WTC11 (cell line): ENCODE data around the gene TMEM250. TPM values are rescaled to one million over a fixed set of nuclear protein-coding genes. Genes with fewer than 3 reads are reported as not detected.

Experiments used
- ATAC-seq: fragments of 200-7000 bp; cut with Tn5 transposase; 2 replicates; pipeline ENCODE4 v1.10.0; 2021; ENCODE audit warnings: mild to moderate bottlenecking, moderate library complexity
- CTCF ChIA-PET: fragments of 300-600 bp; sonication (Branson Sonifier 250); formaldehyde crosslinking; loops from one replicate; lab custom pipeline; 2021; ENCODE audit warnings: antibody characterized with exemption; lab: Charles Lee
- POLR2A ChIA-PET: fragments of 350-600 bp; sonication (Branson Sonifier 250); formaldehyde crosslinking; loops from one replicate; lab custom pipeline; 2021; ENCODE audit warnings: antibody characterized with exemption; lab: Charles Lee
- DNase-seq: peaks from one replicate; pipeline ENCODE4 v3.0.0; 2021; ENCODE audit warnings: low spot score
- H3K27ac Mint-ChIP-seq: 2 replicates; pipeline ENCODE4 v1.8.0; 2021; ENCODE audit warnings: mixed read lengths
- H3K27me3 Mint-ChIP-seq: 2 replicates; pipeline ENCODE4 v1.8.0; 2021; ENCODE audit warnings: low read depth, mild to moderate bottlenecking, moderate library complexity, mixed read lengths
- H3K36me3 Mint-ChIP-seq: 2 replicates; pipeline ENCODE4 v1.8.0; 2021; ENCODE audit warnings: mixed read lengths
- H3K4me1 Mint-ChIP-seq: 2 replicates; pipeline ENCODE4 v1.8.0; 2022; ENCODE audit warnings: mixed read lengths
- H3K4me3 Mint-ChIP-seq: 2 replicates; pipeline ENCODE4 v1.8.0; 2021; ENCODE audit warnings: mild to moderate bottlenecking, moderate library complexity, mixed read lengths
- H3K9me3 Mint-ChIP-seq: 2 replicates; pipeline ENCODE4 v1.8.0; 2021; ENCODE audit warnings: mixed read lengths
- ATF1 ChIP-seq: sonication (generic); formaldehyde crosslinking; IDR thresholded peaks from 2 replicates; pipeline ENCODE4 v1.8.1; 2023; ENCODE audit warnings: mild to moderate bottlenecking, moderate library complexity, missing genetic modification reagents
- FOXK1 ChIP-seq: sonication (generic); formaldehyde crosslinking; IDR thresholded peaks from 2 replicates; pipeline ENCODE4 v1.8.0; 2022; ENCODE audit warnings: mild to moderate bottlenecking, moderate library complexity, missing genetic modification reagents
- GTF2I ChIP-seq: fragments of 250-450 bp; sonication (Bioruptor Pico); conservative IDR thresholded peaks from 2 replicates; pipeline ENCODE4 v1.4.0; 2021; ENCODE audit warnings: mild to moderate bottlenecking
- JUN ChIP-seq: sonication (generic); formaldehyde crosslinking; IDR thresholded peaks from 2 replicates; pipeline ENCODE4 v1.8.0; 2023; ENCODE audit warnings: mild to moderate bottlenecking, missing genetic modification reagents
- KAT7 ChIP-seq: sonication (generic); formaldehyde crosslinking; IDR thresholded peaks from 2 replicates; pipeline ENCODE4 v1.8.1; 2023; ENCODE audit warnings: missing genetic modification reagents, mild to moderate bottlenecking, borderline replicate concordance
- MXD4 ChIP-seq: fragments of 250-450 bp; sonication (Bioruptor Pico); IDR thresholded peaks from 2 replicates; pipeline ENCODE4 v1.8.0; 2021; ENCODE audit warnings: mild to moderate bottlenecking, moderate library complexity, borderline replicate concordance
- RORB ChIP-seq: fragments of 250-450 bp; sonication (Bioruptor Pico); IDR thresholded peaks from 2 replicates; pipeline ENCODE4 v1.9.0; 2021; ENCODE audit warnings: mild to moderate bottlenecking
- TCF7 ChIP-seq: sonication (generic); formaldehyde crosslinking; IDR thresholded peaks from 2 replicates; pipeline ENCODE4 v1.8.0; 2022; ENCODE audit warnings: mild to moderate bottlenecking, low read depth, missing genetic modification reagents, moderate library complexity
- TEAD1 ChIP-seq: sonication (generic); formaldehyde crosslinking; IDR thresholded peaks from 2 replicates; pipeline ENCODE4 v1.8.0; 2022; ENCODE audit warnings: mild to moderate bottlenecking, missing genetic modification reagents
- ZNF138 ChIP-seq: sonication (generic); formaldehyde crosslinking; conservative IDR thresholded peaks from 2 replicates; pipeline ENCODE4 v1.8.1; 2022; ENCODE audit warnings: mild to moderate bottlenecking, moderate library complexity, missing genetic modification reagents
- ZNF263 ChIP-seq: sonication (generic); formaldehyde crosslinking; IDR thresholded peaks from 2 replicates; pipeline ENCODE4 v1.8.1; 2022; ENCODE audit warnings: low read depth, mild to moderate bottlenecking, moderate library complexity, missing genetic modification reagents
- ZNF423 ChIP-seq: fragments of 250-450 bp; sonication (Bioruptor Pico); IDR thresholded peaks from 2 replicates; pipeline ENCODE4 v2.1.2; 2022; ENCODE audit warnings: mild to moderate bottlenecking, moderate library complexity
- ZNF671 ChIP-seq: fragments of 250-450 bp; sonication (Bioruptor Pico); IDR thresholded peaks from 2 replicates; pipeline ENCODE4 v1.8.0; 2021; ENCODE audit warnings: mild to moderate bottlenecking
- total RNA-seq: library from RNA; stranded (reverse); gene quantifications from 3 replicates; pipeline ENCODE4 v1.2.3, GENCODE V29; 2021
- TF ChIP-seq, protein P1 (sequence below): sonication (generic); formaldehyde crosslinking; IDR thresholded peaks from 2 replicates; pipeline ENCODE4 v1.8.0; 2023; ENCODE audit warnings: missing genetic modification reagents, mild to moderate bottlenecking, borderline replicate concordance
- TF ChIP-seq, protein P2 (sequence below): sonication (generic); formaldehyde crosslinking; IDR thresholded peaks from 2 replicates; pipeline ENCODE4 v1.8.1; 2023; ENCODE audit warnings: mild to moderate bottlenecking, missing genetic modification reagents
- TF ChIP-seq, protein P3 (sequence below): sonication (generic); formaldehyde crosslinking; IDR thresholded peaks from 2 replicates; pipeline ENCODE4 v1.8.0; 2023; ENCODE audit warnings: missing genetic modification reagents
- TF ChIP-seq, protein P4 (sequence below): sonication (generic); formaldehyde crosslinking; IDR thresholded peaks from 2 replicates; pipeline ENCODE4 v1.8.1; 2023; ENCODE audit warnings: mild to moderate bottlenecking, moderate library complexity, missing genetic modification reagents
- TF ChIP-seq, protein P5 (sequence below): sonication (generic); formaldehyde crosslinking; IDR thresholded peaks from 2 replicates; pipeline ENCODE4 v1.8.0; 2022; ENCODE audit warnings: mild to moderate bottlenecking, missing genetic modification reagents
- TF ChIP-seq, protein P6 (sequence below): sonication (generic); formaldehyde crosslinking; IDR thresholded peaks from 2 replicates; pipeline ENCODE4 v1.8.0; 2022; ENCODE audit warnings: mild to moderate bottlenecking, missing genetic modification reagents

The TMEM250 gene
- total RNA-seq, 1 experiment from 2014 or later = 39.4 TPM

DNA sequence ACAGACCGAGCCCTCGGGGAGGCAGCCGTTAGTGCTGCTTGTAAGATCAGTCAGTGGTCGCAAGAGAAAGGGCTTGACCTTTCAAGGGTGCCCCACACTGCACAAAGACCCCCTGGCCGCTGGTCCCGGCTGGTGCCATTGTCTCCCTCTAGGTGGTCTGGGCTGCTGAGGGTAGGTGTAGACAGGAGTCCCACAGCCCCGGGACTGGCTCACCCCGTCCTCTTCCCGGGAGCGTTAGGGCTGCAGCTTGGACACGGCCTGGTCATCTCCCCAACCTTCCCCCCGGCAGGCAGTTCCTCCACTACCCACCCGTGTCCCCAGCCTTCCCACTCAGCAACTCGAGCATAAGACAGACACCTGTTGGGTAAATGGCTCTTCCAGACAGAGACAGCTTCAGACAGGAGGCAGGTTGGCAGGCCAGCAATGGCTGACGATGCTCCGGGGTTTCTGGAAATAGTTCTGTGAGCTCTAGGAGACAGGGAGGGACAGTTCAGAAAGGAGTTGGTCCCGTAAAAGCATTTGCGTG lies 15.3 kb upstream of the TMEM250 start (continued):
- TF ChIP-seq GTF2I (CRISPR knock-in tag) = no peak
- no peak for TF ChIP-seq TEAD1 (CRISPR knock-in tag)
- no peak for TF ChIP-seq TCF7
- TF ChIP-seq KAT7 (CRISPR knock-in tag) = no peak
- TF ChIP-seq, protein P1, sequence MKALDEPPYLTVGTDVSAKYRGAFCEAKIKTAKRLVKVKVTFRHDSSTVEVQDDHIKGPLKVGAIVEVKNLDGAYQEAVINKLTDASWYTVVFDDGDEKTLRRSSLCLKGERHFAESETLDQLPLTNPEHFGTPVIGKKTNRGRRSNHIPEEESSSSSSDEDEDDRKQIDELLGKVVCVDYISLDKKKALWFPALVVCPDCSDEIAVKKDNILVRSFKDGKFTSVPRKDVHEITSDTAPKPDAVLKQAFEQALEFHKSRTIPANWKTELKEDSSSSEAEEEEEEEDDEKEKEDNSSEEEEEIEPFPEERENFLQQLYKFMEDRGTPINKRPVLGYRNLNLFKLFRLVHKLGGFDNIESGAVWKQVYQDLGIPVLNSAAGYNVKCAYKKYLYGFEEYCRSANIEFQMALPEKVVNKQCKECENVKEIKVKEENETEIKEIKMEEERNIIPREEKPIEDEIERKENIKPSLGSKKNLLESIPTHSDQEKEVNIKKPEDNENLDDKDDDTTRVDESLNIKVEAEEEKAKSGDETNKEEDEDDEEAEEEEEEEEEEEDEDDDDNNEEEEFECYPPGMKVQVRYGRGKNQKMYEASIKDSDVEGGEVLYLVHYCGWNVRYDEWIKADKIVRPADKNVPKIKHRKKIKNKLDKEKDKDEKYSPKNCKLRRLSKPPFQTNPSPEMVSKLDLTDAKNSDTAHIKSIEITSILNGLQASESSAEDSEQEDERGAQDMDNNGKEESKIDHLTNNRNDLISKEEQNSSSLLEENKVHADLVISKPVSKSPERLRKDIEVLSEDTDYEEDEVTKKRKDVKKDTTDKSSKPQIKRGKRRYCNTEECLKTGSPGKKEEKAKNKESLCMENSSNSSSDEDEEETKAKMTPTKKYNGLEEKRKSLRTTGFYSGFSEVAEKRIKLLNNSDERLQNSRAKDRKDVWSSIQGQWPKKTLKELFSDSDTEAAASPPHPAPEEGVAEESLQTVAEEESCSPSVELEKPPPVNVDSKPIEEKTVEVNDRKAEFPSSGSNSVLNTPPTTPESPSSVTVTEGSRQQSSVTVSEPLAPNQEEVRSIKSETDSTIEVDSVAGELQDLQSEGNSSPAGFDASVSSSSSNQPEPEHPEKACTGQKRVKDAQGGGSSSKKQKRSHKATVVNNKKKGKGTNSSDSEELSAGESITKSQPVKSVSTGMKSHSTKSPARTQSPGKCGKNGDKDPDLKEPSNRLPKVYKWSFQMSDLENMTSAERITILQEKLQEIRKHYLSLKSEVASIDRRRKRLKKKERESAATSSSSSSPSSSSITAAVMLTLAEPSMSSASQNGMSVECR (CRISPR knock-in tag) = no peak
- TF ChIP-seq, protein P2, sequence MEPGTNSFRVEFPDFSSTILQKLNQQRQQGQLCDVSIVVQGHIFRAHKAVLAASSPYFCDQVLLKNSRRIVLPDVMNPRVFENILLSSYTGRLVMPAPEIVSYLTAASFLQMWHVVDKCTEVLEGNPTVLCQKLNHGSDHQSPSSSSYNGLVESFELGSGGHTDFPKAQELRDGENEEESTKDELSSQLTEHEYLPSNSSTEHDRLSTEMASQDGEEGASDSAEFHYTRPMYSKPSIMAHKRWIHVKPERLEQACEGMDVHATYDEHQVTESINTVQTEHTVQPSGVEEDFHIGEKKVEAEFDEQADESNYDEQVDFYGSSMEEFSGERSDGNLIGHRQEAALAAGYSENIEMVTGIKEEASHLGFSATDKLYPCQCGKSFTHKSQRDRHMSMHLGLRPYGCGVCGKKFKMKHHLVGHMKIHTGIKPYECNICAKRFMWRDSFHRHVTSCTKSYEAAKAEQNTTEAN = no peak

DNA sequence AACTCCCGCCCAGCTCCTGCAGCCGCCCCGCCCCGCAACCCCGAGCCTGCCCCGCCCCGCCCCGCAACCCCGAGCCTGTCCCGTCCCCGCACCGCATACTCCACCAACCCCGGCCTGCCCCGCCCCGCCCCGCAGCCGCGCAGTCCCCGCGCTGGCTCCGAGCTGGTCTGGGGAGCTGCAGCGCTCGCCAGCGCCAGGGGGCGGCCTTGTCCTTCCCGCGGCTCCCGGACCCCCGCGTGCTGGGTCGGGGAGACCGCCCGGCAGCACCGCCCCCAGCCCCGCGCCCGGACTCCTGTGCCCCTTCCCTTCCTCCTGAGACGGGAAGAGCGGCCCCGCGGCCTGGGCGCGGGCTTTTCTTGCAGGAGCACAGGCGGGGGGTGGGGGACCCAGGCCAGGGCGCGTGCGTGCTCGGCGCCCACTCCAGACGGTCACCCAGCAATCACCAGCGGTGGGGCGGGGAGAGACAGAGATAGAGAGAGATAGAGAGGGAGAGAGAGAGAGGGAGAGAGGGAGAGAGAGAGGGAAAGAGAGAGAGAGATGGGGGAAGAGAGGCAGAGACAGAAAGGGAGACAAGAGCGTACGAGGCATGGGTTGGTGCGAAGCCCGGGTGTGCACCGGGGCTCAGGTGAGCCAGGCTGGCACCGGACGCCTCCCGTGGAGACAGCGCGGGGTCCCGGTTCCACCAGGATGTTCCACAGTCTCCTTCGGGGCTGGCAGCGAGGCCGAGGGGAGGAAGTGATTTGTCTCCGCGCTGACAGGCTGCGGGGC lies 14.7 kb upstream of the TMEM250 start:
- Mint-ChIP-seq H3K9me3 (no peaks in the 10 kb centered on the region), H3K27me3 (peaks cover 16% of the 10 kb centered on the region), H3K27ac (no peak overlapping the region), H3K4me1 (peaks cover 14% of the 10 kb centered on the region), H3K36me3 (no peaks in the 10 kb centered on the region), H3K4me3 (peak overlapping the region; percentile 67)
- CTCF ChIA-PET = interaction anchor here (0.6 to 2.1 kb wide), 34 partner anchors 8 to 625 kb away, joined by 3 to 15 read pairs (median 5); partner anchors contain the start of genes DNLZ, LCN8 and NACC2
- POLR2A ChIA-PET = no interaction called here
- TF ChIP-seq, protein P3, sequence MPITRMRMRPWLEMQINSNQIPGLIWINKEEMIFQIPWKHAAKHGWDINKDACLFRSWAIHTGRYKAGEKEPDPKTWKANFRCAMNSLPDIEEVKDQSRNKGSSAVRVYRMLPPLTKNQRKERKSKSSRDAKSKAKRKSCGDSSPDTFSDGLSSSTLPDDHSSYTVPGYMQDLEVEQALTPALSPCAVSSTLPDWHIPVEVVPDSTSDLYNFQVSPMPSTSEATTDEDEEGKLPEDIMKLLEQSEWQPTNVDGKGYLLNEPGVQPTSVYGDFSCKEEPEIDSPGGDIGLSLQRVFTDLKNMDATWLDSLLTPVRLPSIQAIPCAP = no peak
- TF ChIP-seq ZNF263 (CRISPR knock-in tag) = no peak
- TF ChIP-seq ATF1 (CRISPR knock-in tag) = no peak
- TF ChIP-seq RORB (CRISPR knock-in tag) = no peak
- TF ChIP-seq, protein P4, sequence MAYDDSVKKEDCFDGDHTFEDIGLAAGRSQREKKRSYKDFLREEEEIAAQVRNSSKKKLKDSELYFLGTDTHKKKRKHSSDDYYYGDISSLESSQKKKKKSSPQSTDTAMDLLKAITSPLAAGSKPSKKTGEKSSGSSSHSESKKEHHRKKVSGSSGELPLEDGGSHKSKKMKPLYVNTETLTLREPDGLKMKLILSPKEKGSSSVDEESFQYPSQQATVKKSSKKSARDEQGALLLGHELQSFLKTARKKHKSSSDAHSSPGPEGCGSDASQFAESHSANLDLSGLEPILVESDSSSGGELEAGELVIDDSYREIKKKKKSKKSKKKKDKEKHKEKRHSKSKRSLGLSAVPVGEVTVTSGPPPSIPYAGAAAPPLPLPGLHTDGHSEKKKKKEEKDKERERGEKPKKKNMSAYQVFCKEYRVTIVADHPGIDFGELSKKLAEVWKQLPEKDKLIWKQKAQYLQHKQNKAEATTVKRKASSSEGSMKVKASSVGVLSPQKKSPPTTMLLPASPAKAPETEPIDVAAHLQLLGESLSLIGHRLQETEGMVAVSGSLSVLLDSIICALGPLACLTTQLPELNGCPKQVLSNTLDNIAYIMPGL (CRISPR knock-in tag) = peak; percentile 40
- TF ChIP-seq ZNF138 = 0 out of 2 replicates have a peak, but pooled peaks have one; percentile 24
- no peak for TF ChIP-seq ZNF671
- TF ChIP-seq, protein P5, sequence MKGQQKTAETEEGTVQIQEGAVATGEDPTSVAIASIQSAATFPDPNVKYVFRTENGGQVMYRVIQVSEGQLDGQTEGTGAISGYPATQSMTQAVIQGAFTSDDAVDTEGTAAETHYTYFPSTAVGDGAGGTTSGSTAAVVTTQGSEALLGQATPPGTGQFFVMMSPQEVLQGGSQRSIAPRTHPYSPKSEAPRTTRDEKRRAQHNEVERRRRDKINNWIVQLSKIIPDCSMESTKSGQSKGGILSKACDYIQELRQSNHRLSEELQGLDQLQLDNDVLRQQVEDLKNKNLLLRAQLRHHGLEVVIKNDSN (CRISPR knock-in tag) = no peak
- TF ChIP-seq, protein P6, sequence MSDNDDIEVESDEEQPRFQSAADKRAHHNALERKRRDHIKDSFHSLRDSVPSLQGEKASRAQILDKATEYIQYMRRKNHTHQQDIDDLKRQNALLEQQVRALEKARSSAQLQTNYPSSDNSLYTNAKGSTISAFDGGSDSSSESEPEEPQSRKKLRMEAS = peak; percentile 65; the same call in 1 of the 2 replicates
- no peak for TF ChIP-seq FOXK1 (CRISPR knock-in tag)
- TF ChIP-seq JUN (CRISPR knock-in tag) = no peak
- no peak for TF ChIP-seq MXD4
- 0 out of 2 replicates have a peak, but pooled peaks have one; percentile 42 for TF ChIP-seq ZNF423 (CRISPR knock-in tag)
- peak; percentile 84 for ATAC-seq
- peak; percentile 79 for DNase-seq
